OCI-LY7 (cell line): ENCODE data around the gene RGS17.

Experiments used
- CTCF ChIP-seq: fragments of 200-600 bp; sonication (generic); conservative IDR thresholded peaks from 2 replicates; pipeline ENCODE4 v1.5.1; 2014; ENCODE audit warnings: mild to moderate bottlenecking, antibody characterized with exemption, low read length, moderate library complexity, mixed read lengths
- EZH2phosphoT487 ChIP-seq: fragments of 200-600 bp; sonication (generic); IDR thresholded peaks from 2 replicates; pipeline ENCODE4 v1.6.1; 2018; ENCODE audit warnings: low read depth, borderline replicate concordance, mild to moderate bottlenecking, mixed run types, antibody characterized with exemption, low read length, moderate library complexity, mixed read lengths

- no peak for TF ChIP-seq CTCF
- TF ChIP-seq EZH2phosphoT487 = no peak
These were observed 161.2 kb downstream of the RGS17 start for GRCh38 chr6:152969688-152970418.
